ENCODE measurements around the gene PLCB1.
"Not testable (repeated sequence)": the region's sequence is repeated elsewhere in the genome, so short reads cannot be mapped to it uniquely, and the experiment has no call there.

PLCB1 gene

DNA sequence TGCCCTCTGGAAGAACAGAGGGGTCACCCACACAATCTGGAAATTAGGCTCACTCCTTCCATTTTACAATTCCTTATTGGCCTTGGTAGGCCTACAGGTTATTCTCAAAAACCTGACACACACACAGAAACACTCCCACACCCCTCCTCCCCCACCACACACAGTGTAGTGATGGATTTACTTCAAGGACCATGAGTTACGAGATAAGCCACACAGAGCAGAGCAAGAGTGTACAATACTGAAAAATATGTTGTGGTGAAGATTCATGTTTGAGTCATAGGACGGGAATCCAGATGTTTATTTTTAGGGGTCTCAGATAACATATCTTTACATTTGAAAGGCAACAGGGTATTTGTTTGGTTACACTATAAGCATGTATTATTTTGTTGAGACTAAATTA is 291.9 kb downstream of the PLCB1 start:
- DNase-seq = no peak

DNA sequence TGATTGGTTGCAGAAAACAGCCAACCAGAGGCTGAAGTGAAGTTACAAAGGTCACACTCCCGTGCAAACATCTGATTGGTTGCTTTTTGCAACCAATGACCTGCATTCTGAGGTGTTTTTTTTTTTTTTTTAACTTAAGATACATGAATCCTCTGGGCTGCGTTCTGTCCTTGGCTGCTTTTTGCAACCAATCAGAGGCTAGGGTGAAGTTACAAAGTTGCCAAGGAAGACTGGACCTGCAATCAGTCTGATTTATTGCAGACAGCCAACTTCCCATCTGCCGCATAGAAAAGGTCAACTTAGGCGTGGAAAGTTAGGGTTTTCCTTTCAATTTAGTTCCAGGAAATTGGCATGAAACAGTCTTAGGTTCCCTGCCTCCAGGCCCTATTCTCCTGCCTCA is 292.9 kb downstream of the PLCB1 start:
- DNase-seq = no peak

DNA sequence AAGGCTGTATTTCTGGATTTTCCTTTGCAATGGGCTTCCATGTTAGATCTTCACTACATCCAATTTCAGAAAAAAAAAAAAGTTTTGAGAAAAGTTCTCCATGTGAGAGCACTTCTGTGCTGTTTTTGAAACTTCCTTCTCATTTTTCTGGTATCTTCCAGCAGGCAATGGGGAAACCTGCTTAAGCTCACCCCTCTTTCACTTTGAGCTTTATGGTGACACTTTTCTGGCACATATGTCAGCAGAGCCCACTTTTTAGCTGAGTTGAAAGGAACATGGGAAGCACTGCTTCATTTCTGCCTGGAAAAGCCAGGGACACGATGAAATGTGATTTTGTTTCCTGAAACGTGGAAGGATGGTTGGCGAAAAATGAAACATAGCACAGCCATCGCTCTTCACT is 293.7 kb downstream of the PLCB1 start:
- DNase-seq = no peak

DNA sequence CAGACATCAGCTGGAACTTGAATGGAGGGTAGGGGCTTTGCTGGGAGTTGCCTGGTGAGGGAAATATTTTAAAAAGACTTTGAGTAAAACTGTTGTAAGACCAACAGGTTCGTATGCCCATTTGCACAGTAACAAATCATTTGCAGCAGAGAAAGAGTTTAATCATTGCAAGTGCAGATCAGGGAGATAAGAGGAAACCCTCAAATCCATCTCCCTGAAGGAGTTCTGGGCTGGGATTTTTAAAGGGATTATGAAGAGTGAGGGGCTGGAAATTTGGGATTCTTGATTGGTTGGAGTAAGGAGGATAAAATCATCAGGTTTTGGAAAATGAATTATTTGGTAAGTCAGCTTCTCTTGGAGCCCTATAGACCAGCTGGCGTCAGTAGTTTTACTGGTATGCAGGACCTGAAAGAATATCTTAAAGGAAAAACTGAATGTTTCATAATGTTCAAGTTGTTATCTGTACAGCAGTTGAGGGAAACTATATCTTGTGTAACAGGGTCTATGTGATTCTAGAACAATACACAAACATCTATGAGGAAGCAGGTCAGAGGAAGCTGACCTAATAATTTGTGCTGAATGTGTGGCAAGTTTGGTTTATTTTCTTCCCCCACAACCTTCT is 295.5 kb downstream of the PLCB1 start:
- no peak for DNase-seq

DNA sequence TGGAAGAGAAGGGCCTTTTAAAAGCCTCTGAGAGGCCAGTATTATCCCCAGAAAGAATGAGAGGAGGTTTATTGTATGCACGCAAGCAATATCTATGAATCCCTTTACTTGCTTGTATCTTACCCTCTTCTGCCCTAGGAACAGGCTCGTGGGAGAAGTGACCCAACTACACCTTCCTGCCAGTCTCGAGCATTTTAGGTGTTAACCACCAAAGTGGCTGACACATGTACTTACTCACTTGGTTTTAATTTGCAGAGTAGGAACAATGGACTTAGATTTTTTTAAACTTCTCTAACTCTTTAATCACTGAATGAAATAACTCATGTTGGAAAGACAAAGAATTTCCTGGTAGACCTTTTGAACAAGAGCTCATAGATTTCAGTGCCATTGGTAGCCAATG is 296.9 kb downstream of the PLCB1 start:
- DNase-seq = no peak

DNA sequence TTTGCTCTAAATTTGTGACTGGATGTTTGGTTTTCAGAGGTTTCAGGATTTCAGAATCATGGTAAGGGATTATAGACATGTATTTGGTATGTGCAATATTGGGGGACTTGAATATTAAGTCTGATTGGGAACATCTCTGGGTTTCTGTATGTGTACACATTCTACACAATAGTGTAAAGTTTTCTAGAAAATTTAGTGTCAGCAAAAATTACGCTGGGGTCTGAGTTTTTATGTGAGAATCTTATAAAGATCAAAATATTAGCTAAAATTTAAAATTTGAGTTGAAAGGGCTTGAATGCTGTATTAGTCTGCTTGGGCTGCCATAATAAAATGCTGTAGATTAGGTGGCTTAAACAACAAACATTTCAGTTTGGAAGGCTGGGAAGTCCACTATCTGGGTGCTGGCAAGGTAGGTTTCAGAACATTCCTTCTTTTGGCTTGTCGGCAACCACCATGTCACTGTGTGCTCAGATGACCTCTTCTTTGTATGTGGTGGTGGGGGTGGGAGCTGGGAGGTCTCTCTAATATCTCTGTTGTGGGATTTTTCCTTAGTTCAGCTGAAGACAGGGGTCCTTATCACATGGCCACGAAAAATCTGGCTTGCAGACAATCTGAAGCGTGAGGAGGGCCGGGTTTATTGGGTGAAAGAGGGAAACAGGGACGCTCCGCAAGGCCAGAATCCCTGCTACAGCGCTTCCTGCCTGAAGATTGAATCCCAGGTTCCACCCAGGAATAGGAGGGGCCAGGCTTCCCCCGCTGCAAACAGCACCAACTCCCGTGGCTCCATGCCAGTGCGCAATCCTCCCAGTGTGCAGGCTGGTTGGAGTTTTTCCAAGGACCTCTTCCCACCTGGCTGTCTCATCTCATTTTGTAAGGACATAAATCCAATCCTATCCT is 299.7 kb downstream of the PLCB1 start:
- no peak for DNase-seq

DNA sequence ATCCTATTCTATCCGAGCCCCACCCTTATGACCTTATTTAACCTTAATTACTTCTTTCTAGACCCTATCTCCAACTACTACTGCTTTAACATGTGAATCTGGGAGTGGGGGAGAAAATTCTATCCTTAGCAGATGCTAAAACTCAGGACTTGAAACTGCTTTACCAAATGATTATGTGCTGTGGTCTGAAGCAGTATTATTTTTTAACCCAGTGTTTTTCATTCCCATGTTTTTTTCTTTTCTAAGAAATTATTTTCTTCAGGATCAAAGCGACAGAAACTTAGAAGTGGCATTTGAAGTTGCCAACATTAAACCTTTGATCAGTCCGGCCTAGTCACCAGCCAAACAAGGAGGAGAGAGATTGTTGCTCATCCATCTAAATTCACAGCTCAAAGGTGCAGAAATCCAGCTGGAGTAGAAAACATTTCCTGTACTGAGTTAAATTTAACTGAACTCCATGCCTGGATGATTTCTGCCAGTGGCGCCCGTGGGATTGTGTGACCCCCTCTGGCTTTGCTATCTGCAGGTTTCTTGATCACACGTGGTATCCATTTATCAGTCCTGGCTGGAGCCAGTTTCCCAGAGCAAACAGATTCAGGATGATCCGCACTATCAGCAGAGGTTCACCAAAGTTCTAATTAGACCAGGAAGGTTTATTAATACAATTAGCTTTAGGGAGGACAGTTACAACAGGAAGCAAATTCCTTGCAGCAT is 300.5 kb downstream of the PLCB1 start:
- DNase-seq = no peak

DNA sequence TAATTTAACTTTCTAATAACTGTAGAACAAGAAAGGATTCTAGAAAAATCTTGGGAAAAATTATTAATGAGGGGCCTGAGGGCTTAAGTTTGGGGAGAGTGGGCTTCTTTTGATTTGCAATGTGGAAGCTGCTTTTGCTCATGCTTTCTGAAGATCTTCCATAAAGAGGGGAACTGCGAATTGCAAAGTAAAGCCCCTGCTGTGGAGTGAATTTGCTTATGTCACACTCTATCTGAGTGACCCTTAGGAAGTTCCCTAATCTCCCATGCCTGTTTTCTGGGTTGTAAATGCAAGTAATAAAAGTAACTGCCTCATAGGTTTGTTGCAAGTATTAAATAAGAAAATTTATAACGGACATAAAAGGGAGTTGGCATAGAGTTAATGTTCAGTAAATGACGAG is 301.2 kb downstream of the PLCB1 start:
- no peak for DNase-seq

DNA sequence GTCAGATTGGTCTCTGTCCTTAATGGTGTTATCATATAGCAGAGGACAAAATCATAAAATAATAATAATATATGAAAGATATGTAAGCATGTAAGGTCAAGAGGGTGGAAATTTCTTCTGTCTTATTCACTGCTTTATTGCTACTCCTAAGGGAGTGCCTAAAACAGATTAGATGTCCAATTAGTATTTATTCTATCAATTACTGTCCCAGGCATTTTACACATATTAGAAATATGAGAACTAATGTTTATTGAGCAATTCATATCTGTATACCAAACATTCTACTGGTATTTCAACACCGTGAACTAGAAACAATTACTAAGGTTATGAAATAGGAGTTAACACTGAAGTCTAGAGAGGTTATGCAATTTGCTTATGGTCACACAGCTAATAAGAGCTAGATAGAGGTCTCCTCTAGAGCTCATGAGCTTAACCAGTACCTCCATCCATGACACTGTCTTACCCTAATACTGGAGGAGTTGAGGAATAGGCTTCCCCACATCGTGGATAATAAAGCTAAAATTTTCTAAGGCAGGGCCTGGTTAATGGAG is 302.3 kb downstream of the PLCB1 start:
- no peak for DNase-seq

DNA sequence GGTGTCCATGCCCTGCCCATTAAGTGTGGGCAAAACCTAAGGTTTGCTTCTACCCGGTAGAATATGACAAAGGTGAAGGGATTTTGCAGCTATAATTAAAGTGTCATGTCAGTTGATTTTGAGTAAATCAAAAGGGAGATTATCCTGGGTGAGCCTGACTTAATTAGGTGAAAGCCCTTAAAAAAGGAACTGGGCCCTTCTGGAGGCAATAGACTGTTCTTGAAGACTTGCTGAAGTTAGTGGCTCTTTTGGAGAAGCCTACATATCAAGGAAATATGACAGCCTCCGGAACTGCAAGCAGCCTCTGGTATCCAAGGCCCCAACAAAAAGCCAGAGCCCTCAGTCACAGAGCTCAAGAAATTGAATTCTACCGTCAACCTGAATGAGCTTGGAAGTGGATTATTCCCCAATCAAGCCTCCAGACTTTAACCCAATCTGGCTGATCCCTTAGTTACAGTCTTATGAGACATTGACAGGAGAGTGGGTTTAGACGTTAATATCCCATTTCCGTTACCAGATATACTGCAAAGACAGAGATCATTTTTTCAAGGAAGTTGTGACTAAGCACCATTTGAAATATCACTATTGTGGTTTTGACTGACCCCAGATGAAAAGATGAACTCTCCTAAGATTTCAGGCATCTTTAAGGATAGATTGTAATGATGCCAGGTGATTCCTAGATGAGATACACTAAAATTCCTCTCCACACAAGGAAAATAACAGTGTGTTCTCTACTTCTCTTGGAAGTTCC is 303.4 kb downstream of the PLCB1 start:
- DNase-seq = no peak

DNA sequence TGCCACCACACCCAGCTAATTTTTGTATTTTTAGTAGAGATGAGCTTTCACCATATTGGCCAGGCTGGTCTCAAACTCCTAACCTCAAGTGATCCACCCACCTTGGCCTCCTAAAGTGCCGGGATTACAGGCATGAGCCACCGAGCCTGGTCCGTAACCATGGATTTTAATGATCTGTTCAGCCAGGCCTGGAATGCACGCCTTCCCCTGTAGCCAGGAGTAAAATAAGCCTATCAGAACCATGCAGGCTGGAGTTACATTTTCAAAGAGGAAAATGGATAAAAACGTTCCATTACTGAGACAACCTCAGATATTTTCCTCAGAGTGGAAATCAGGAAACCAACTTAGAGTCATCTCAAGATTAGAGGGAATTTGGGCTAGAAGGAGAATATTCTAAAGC is 304.9 kb downstream of the PLCB1 start:
- not testable (repeated sequence) for DNase-seq

DNA sequence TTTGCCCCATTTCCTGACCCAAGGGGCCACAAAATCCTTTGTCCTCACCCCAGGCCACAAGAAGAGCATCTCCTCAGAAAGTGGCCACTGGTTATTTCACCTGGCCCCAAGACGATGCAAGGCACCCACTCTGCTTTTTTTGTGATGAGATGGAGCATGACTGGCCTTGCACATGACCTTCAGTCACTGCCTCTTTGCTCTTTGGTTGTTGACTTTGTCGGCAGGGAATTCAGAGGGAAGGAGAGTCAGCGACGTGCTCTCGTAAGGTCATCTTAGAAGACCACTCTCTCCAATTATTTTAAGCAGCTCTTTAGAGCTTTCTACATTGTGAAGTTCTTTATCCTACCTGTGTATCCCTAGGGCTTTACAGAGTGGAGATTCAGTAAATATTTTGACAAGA is 306.7 kb downstream of the PLCB1 start:
- no peak for DNase-seq

DNA sequence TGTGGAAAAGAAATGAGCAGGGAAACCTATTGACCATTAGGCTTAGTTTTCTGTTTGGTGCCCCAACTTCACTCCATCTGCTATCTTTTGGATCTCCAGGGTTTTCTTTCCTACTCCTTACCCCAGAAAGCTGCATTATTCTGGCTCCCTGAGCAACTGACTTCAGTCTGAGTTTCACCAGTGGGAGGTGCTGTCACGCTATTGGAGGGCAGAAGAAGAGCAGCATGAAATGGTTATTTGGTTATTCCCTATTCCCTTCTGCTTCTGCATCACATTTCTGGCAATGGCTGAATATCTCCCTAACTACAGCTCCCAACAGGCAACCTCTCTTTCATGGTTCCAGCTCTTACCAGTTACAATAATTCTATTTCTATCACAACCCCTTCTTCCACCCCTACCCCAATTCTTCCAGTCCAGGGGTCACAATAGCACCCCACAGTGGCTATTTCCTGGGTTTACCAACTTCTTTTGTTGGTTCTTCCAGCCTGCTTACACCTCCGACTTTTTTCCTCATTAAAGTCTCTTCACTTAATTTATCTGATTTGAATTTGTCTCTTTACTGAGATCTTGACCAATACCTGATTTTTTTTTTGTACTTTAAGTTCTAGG is 311.5 kb downstream of the PLCB1 start:
- no peak for DNase-seq

DNA sequence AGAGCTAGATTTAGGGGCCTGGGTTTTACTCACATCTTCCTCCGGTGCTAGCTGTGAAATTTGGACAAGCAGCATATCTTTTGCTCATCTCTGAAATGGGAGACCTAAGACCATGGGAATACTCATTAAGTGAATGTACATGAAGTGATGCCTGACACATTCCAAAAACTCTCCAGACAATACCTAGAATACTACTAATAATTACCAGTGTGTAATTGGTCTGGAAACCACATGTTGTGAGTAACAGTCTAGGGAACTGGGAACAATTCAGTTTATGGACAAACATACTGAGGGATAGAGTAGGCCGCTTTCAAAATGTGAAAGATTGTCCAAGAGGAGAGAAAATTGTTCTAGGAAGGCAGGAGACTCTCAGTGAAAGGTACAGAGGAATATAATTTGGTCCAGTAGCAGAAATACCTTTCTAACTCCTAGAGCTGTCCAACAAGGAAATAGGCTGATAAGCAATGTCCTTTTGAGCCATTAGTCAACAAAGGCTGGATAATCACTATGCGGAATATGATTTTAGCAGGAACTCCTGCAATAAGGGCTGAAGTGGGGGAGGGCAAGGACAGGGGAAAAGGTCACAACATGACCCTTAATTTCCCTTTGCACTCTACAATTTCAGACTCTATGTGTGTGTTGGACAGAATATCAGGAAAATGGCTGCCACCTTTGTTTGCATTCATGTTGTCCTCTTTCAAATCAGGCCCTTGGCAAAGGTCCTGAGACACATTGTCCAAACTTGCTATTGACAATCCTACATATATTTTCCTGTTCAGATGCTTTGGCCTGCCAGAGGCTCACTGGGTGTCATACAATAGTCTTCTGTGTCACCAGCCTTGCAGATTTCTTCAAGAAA is 315.4 kb downstream of the PLCB1 start:
- no peak for DNase-seq

DNA sequence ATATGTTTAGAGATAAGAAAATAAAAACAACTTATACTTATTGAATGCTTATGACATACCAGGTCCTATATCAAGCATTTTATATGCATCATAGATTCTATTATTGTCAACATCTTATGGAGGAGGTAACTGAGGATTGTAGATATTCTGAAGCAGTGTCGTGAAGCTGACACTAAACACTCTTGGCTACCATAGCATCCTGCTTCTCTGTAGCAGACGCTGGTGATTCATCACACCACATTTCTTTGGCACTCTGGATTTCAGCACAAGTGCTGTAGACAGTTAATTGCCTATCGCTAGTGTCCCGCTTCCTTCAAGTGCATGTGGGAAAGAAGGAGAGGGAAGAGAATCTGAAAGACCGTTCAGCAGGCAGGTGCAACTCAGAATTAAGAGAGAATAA is 317.1 kb downstream of the PLCB1 start:
- no peak for DNase-seq

DNA sequence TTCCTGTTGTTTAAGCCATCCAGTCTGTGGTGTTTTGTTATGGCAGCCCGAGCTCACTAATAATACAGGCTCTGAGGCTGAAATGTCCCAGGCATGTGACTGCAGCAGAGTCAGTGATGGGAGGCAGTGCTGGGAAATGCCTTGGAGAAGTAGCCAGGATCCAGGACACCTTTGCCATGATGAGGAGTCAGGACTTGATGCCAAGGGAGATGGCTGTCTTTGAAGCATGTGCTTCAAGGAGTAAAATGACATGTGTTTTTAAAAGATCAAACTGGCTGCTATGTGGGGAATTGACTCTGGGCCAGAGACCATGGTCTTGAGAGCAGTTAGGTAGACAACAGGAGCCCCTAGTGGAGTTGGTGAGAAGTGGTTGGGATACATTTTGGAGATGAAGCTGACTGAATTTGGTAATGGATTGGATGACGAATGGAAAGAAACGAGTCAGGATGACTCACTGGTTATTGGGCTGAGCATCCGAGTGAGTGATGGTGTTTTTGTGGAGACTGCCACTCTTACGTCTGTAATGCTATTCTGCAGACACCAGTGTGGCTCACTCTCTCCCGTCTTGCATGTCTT is 322.2 kb downstream of the PLCB1 start:
- DNase-seq = no peak

DNA sequence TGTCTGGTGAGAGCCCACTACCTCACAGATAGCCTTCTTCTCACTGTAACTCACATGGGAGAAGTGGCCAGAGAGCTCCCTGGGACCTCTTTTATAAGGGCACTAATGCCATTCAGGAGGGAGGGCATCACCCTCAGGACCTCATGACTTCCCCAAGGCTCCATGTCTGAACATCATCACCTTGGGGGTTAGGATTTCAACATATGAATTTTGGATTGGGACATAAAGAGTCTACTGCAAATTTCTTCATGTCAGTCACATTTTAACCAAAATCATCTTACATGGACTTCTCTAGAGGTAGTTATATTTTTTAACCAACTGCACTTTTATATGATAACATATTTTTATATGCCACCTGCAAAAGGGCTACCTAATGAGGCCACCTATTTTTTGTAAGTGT is 324.7 kb downstream of the PLCB1 start:
- no peak for DNase-seq

DNA sequence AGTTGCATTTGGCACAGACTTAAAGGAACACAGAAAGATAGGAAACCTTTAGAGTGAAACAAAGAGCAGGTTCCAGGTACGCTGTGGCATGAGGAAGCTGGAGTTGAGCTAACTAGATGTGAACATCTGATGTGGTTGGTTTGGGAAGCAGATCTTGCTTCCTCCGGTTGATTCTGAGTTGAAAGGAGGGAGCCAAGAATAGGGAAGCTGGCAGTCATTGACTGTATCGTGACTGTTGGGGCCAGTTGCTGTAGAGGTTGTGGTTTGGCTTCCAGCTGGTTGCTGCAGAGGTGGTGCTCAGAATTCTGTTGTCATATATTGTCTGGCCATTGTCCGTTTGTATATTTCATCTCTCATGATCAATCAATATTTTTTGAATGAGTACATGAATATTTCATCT is 325.9 kb downstream of the PLCB1 start:
- no peak for DNase-seq

DNA sequence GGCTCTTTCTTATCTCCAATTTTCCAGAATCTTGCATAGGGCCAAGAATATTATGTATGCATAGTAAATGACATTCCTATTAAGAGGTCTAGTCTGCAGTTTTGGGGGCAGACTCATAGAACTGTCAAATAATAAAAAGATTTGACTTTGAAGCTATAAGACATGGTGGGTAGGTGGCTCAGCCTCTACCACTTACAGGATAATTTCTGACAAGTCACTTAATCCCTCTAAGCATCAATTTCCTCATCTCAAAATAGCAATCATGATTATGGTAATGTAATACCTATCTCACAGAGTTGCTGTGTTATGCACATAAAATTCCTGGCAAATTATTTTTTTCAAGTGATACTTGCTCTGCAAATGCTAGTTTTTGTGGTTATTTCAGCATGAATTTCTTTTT is 329.1 kb downstream of the PLCB1 start:
- DNase-seq = no peak

DNA sequence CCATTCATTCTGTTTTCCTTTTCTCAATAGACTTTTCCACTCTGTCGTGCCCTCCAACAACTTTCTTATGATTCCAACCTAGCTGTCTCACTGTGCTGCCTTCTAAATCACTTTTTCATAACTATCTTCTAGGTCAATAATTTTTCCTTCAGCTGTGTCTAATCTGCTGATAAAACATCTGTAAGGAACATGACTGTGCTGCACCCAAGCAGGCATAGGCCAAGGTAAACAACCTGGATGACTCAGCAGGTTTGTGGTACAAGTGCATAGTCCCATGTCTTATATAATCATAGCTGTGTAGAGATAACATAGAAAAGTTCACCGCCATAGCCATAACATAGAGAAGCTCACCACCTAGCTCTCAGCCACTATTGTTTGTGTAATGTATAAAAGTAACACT is 332.3 kb downstream of the PLCB1 start:
- DNase-seq = no peak

DNA sequence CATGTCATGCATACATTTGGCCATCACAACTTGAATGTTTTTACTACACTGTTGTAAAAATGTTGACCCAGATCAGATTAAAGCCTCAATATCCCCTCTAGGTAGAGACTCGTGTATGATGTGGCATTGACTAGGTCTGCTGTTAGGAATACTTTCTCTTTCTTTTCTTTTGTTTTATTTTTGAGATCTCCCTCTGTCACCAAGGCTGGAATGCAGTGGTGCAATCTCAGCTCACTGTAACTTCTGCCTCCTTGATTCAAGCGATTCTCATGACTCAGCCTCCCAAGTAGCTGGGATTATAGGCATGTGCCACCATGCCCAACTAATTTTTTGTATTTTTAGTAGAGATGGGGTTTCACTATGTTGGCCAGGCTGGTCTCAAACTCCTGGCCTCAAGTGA is 334.7 kb downstream of the PLCB1 start:
- not testable (repeated sequence) for DNase-seq

Measured in effector CD4-positive, alpha-beta T cell (primary cell).